Calu3 (cell line): Measurements from ENCODE around the gene SSMEM1. TPM values are rescaled to one million over a fixed set of nuclear protein-coding genes. Genes with fewer than 3 reads are reported as not detected.

ENCODE experiments used
- BruUV-seq: library from RNA; stranded (reverse); fragments of 400-500 nt; replicated peaks from 2 replicates; lab custom pipeline; 2021; lab: Mats Ljungman, UMichigan
- CTCF ChIA-PET: fragments of 300-600 bp; sonication (Branson Sonifier 250); formaldehyde crosslinking; loops from one replicate; lab custom pipeline; 2022; ENCODE audit warnings: antibody characterized with exemption; lab: Charles Lee
- DNase-seq: peaks from one replicate; pipeline ENCODE4 v3.0.0; 2022
- H3K27ac Mint-ChIP-seq: one replicate; pipeline ENCODE4 v1.8.0; 2022; ENCODE audit warnings: mixed read lengths; ENCODE audit not compliant: unreplicated experiment
- H3K27me3 Mint-ChIP-seq: one replicate; pipeline ENCODE4 v1.8.0; 2022; ENCODE audit warnings: mixed read lengths; ENCODE audit not compliant: unreplicated experiment
- H3K36me3 Mint-ChIP-seq: one replicate; pipeline ENCODE4 v1.8.0; 2022; ENCODE audit warnings: mild to moderate bottlenecking, moderate library complexity, mixed read lengths; ENCODE audit not compliant: insufficient read depth, unreplicated experiment
- H3K4me1 Mint-ChIP-seq: one replicate; pipeline ENCODE4 v1.8.0; 2022; ENCODE audit warnings: mild to moderate bottlenecking, low read depth, mixed read lengths; ENCODE audit not compliant: unreplicated experiment
- H3K4me3 Mint-ChIP-seq: one replicate; pipeline ENCODE4 v1.8.0; 2022; ENCODE audit warnings: mild to moderate bottlenecking, low read depth, moderate library complexity, mixed read lengths; ENCODE audit not compliant: unreplicated experiment
- H3K9me3 Mint-ChIP-seq: one replicate; pipeline ENCODE4 v1.8.0; 2022; ENCODE audit warnings: low read depth, mixed read lengths; ENCODE audit not compliant: unreplicated experiment
- CTCF ChIP-seq: fragments of 200-600 bp; IDR thresholded peaks from one replicate; pipeline ENCODE4 v1.8.0; 2022; ENCODE audit warnings: antibody characterized with exemption; ENCODE audit not compliant: unreplicated experiment
- intact Hi-C: fragments of 100-400 bp; cut with micrococcal nuclease; formaldehyde crosslinking; loops from one replicate; pipeline ENCODE4 v1.10.0; 2022; ENCODE audit not compliant: unreplicated experiment
- total RNA-seq: library from RNA; stranded (reverse); gene quantifications from 2 replicates; pipeline ENCODE4 v1.2.3, GENCODE V29; 2022

The SSMEM1 gene
- total RNA-seq, 1 experiment from 2014 or later, result not detected

- TF ChIP-seq CTCF, result no peak
- intact Hi-C loops, result no loop called here
- peaks cover 52% of the 10 kb centered on the region for H3K36me3 Mint-ChIP-seq
- peaks cover 5% of the 10 kb centered on the region for H3K4me1 Mint-ChIP-seq
- CTCF ChIA-PET, result no interaction called here
- H3K4me3 Mint-ChIP-seq, result no peak overlapping the region
- no TSS peak for BruUV-seq
- H3K27ac Mint-ChIP-seq, result no peak overlapping the region
- no peak for DNase-seq
- H3K27me3 Mint-ChIP-seq, result no peaks in the 10 kb centered on the region
- no peaks in the 10 kb centered on the region for H3K9me3 Mint-ChIP-seq
Measured at GRCh38 chr7:130201796-130202195, 5.9 kb upstream of the SSMEM1 start.

DNA sequence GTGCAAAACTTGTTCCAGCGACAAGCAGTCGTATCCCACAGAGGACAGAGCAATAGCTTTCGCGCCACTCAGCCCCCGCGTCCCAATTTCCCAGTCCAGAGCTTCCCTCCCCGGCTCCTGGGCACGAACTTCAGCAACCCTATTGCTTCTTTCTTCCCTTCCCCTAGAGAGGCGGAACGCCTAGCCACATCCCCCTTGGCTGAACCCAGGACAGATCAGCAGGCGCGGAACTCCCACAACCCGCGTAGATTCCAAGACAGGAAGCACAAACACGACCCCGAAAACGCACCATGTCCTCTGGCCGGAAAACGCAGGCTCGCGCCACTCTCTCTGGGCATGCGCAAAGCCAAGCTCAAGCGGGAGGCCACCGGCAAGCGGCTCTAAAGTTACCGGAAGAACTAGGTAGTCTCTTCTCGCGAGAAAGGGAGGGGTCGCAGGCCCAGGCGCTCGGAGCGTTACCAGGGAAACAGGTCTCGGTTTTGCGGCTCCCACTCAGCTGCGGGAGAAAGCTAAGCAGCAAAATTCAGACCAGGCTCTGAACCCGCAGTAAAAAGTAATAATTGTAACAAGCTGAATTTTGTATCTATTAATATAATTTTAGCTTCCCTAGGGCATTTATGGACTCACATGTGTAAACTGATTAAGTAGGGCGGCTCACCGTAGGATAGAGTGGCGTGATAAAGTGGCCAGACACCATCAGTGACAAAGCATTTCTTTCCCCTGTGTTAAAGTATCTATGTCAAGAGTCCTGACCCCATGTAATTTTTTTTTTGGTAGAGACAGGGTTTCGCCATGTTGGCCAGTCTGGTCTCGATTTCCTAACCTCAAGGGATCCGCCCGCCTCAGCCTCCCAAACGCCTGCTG lies 2.3 kb upstream of the SSMEM1 start, which contains the start of gene TMEM209:
TSS of gene TMEM209 (minus strand) at position 323 of the 864 bp plus-strand sequence. CDS start at position 292, 31 bp downstream.
- Mint-ChIP-seq H3K4me3 (peak within 1 kb of the TSS; percentile 85), H3K27ac (peak within 1 kb of the TSS; percentile 93), H3K4me1 (peaks cover 5% of the 10 kb centered on the region), H3K9me3 (no peaks in the 10 kb centered on the region), H3K36me3 (peaks cover 30% of the 10 kb centered on the region), H3K27me3 (no peaks in the 10 kb centered on the region)
- peak; percentile 96 for DNase-seq
- intact Hi-C loops, result no loop called here
- CTCF ChIA-PET, result interaction anchor here (0.7 to 1.4 kb wide), 4 partner anchors 8 to 553 kb away, joined by 3 to 8 read pairs (median 4); no protein-coding TSS in a partner anchor
- TSS peak; percentile 92 for BruUV-seq
- TF ChIP-seq CTCF, result no peak

GRCh38 chr7:130207033-130207432 lies 627 bp upstream of the SSMEM1 start:
- no peak for TF ChIP-seq CTCF
- DNase-seq, result no peak
- Mint-ChIP-seq H3K4me1 (peaks cover 5% of the 10 kb centered on the region), H3K9me3 (no peaks in the 10 kb centered on the region), H3K27me3 (no peaks in the 10 kb centered on the region), H3K27ac (no peak overlapping the region), H3K36me3 (peaks cover 15% of the 10 kb centered on the region), H3K4me3 (no peak overlapping the region)
- CTCF ChIA-PET, result interaction anchor here (0.7 kb wide), 1 partner anchor 423 kb away, joined by 4 read pairs; no protein-coding TSS in a partner anchor
- no TSS peak for BruUV-seq
- intact Hi-C loops, result no loop called here

- H3K4me3 Mint-ChIP-seq, result no peak overlapping the region
- DNase-seq, result no peak
- no TSS peak for BruUV-seq
- H3K9me3 Mint-ChIP-seq, result no peaks in the 10 kb centered on the region
- TF ChIP-seq CTCF, result no peak
- CTCF ChIA-PET, result no interaction called here
- peaks cover 15% of the 10 kb centered on the region for H3K36me3 Mint-ChIP-seq
- H3K27ac Mint-ChIP-seq, result no peak overlapping the region
- H3K4me1 Mint-ChIP-seq, result peaks cover 5% of the 10 kb centered on the region
- intact Hi-C loops, result no loop called here
- H3K27me3 Mint-ChIP-seq, result no peaks in the 10 kb centered on the region
Measured at GRCh38 chr7:130208516-130208915, 856 bp downstream of the SSMEM1 start.
